ENCODE results near the gene BCKDHA. TPM values are rescaled to one million over a fixed set of nuclear protein-coding genes. Genes with fewer than 3 reads are reported as not detected.
A peak's percentile ranks its signal among the peaks of the same experiment; 100 is the strongest.

BCKDHA gene
- total and polyA plus RNA-seq, 9 of the 15 experiments (the other 6 are each of a cell fraction or from before 2014, with no cell fraction given) = 4.5 to 52.5 (median 14.1) TPM

GRCh38 chr19:41363753-41364523 is 33.7 kb upstream of the BCKDHA start, which contains the start of gene B9D2 (continued):
- TF ChIP-seq ATF1 (CRISPR knock-in tag; IDR thresholded peaks at IDR 0.05) = no peak
- peak; percentile 91 for TF ChIP-seq ATF1 (tag; IDR thresholded peaks at IDR 0.05)
- no peak for TF ChIP-seq PHB2 (IDR thresholded peaks at IDR 0.05; ENCODE audit: low read depth)
- TF ChIP-seq GTF2A2 (tag; IDR thresholded peaks at IDR 0.05) = no peak
- TF ChIP-seq ZNF354B (CRISPR knock-in tag; IDR thresholded peaks at IDR 0.05) = no peak
- no peak for TF ChIP-seq CBFB (CRISPR knock-in tag; IDR thresholded peaks at IDR 0.05)
- no peak; the same call in 1 of the 2 replicates for TF ChIP-seq CUX1 (CRISPR knock-in tag; IDR thresholded peaks at IDR 0.05)
- no peak for TF ChIP-seq MCM5 (IDR thresholded peaks at IDR 0.05; ENCODE audit: low read depth)
- TF ChIP-seq HDAC3 (IDR thresholded peaks at IDR 0.05; ENCODE audit: borderline replicate concordance, partially characterized antibody) = no peak
- TF ChIP-seq TAF9B (IDR thresholded peaks at IDR 0.05; ENCODE audit: partially characterized antibody) = no peak
- no peak for TF ChIP-seq PURB (CRISPR knock-in tag; IDR thresholded peaks at IDR 0.05; ENCODE audit: low read depth)
- TF ChIP-seq FOXJ3 (CRISPR knock-in tag; IDR thresholded peaks at IDR 0.05) = no peak
- no peak for TF ChIP-seq BACH1 (tag; IDR thresholded peaks at IDR 0.05)
- TF ChIP-seq ZNF398 (CRISPR knock-in tag; IDR thresholded peaks at IDR 0.05) = no peak
- TF ChIP-seq NUFIP1 (IDR thresholded peaks at IDR 0.05; ENCODE audit: partially characterized antibody) = no peak
- peak in 1 of 2 experiments; percentile 54; a peak in 2 of 4 replicates for TF ChIP-seq MAZ (CRISPR knock-in tag; conservative IDR thresholded peaks at IDR 0.05 in 1 of 2, IDR thresholded peaks at IDR 0.05 in 1 of 2)
- TF ChIP-seq CC2D1A (IDR thresholded peaks at IDR 0.05) = peak; percentile 82
- TF ChIP-seq NFE2L1 (tag; IDR thresholded peaks at IDR 0.05; ENCODE audit: borderline replicate concordance, low read depth) = no peak
- TF ChIP-seq MCM7 (IDR thresholded peaks at IDR 0.05) = no peak
- TF ChIP-seq ZNF239 (CRISPR knock-in tag; IDR thresholded peaks at IDR 0.05) = no peak
- no peak for TF ChIP-seq YBX1 (IDR thresholded peaks at IDR 0.05)
- no peak for TF ChIP-seq ZNF384 (IDR thresholded peaks at IDR 0.05; ENCODE audit: low read depth, low read length)
- TF ChIP-seq ZNF134 (CRISPR knock-in tag; conservative IDR thresholded peaks at IDR 0.05) = no peak
- TF ChIP-seq RBM25 (IDR thresholded peaks at IDR 0.05; ENCODE audit: low read depth, low read length, severe bottlenecking) = peak; percentile 48
- no peak for TF ChIP-seq TRIM24 (IDR thresholded peaks at IDR 0.05)

Data from K562 (cell line).